Omental fat pad (tissue), 4 donors: ENCODE data around the gene CFLAR. TPM values are rescaled to one million over a fixed set of nuclear protein-coding genes. Genes with fewer than 3 reads are reported as not detected.

Experiments used
- ATAC-seq: fragments of 150-250 bp; one replicate; pipeline ENCODE4 v1.9.1; 2016; ENCODE audit warnings: mild to moderate bottlenecking, moderate library complexity; ENCODE audit not compliant: low FRiP score
- DNase-seq: peaks from one replicate; pipeline ENCODE4 v3.0.0-alpha.2; 2019; ENCODE audit warnings: low spot score
- total RNA-seq, 4 donors: library from RNA; depleted of rRNA; stranded (reverse); fragments of >200 nt; gene quantifications; one replicate each; pipeline ENCODE4 v1.1.0, GENCODE V29; 2016
- TF ChIP-seq, protein P1 (sequence below), 3 donors: fragments of 450-650 bp; IDR thresholded peaks; one replicate each; pipeline ENCODE4 v1.5.1; 2016 to 2017; ENCODE audit warnings: antibody characterized with exemption in 3 of 3, mild to moderate bottlenecking in 3 of 3, moderate library complexity in 2 of 3

The CFLAR gene
- total RNA-seq, 4 donors from 2014 or later, result 204 to 455 (median 293) TPM

DNA sequence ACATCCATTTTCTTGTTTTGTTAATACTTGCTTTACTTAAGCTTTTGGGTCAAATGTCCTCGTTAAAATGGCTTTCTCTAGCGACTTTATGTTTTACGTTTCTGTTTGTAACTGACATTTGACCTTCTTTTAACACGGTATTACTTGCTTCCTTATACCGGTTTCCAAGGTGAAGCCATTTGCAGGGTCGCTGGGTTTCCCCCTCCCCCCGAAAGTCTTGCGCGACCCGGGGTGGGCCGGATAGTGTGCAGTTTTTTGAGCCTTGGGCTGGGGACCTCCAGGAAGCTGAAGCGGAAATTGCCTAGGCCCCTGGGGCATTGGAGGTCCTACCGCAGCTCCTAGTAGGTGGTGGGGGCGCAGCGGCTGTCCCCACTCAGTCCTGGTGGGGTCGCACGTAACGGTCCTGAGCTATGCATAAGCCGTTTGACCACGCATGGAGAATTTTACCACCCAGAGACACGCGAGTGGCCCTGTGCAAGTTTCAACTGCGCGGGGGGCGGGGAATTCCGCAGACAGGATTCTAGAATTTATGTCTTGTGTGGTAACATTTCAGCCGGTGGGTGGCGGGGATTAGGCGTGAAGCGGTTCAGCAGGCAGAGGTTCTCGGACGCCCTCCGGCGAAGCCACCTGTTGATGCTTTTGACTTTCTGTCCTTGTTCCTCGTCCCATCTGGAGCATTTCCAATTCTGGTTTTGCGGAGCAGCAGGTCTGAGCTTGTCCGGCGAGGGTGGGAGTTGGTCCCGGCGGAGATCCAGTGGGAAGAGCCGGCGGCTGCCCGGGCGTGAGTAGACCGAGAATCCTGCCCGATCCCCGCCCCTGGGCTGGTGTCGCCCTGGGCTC is 2.4 kb downstream of the CFLAR start:
- ATAC-seq (peak; percentile 40), DNase-seq (peak; percentile 83)
- TF ChIP-seq, protein P1, sequence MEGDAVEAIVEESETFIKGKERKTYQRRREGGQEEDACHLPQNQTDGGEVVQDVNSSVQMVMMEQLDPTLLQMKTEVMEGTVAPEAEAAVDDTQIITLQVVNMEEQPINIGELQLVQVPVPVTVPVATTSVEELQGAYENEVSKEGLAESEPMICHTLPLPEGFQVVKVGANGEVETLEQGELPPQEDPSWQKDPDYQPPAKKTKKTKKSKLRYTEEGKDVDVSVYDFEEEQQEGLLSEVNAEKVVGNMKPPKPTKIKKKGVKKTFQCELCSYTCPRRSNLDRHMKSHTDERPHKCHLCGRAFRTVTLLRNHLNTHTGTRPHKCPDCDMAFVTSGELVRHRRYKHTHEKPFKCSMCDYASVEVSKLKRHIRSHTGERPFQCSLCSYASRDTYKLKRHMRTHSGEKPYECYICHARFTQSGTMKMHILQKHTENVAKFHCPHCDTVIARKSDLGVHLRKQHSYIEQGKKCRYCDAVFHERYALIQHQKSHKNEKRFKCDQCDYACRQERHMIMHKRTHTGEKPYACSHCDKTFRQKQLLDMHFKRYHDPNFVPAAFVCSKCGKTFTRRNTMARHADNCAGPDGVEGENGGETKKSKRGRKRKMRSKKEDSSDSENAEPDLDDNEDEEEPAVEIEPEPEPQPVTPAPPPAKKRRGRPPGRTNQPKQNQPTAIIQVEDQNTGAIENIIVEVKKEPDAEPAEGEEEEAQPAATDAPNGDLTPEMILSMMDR (IDR thresholded peaks at IDR 0.05), result no peak

DNA sequence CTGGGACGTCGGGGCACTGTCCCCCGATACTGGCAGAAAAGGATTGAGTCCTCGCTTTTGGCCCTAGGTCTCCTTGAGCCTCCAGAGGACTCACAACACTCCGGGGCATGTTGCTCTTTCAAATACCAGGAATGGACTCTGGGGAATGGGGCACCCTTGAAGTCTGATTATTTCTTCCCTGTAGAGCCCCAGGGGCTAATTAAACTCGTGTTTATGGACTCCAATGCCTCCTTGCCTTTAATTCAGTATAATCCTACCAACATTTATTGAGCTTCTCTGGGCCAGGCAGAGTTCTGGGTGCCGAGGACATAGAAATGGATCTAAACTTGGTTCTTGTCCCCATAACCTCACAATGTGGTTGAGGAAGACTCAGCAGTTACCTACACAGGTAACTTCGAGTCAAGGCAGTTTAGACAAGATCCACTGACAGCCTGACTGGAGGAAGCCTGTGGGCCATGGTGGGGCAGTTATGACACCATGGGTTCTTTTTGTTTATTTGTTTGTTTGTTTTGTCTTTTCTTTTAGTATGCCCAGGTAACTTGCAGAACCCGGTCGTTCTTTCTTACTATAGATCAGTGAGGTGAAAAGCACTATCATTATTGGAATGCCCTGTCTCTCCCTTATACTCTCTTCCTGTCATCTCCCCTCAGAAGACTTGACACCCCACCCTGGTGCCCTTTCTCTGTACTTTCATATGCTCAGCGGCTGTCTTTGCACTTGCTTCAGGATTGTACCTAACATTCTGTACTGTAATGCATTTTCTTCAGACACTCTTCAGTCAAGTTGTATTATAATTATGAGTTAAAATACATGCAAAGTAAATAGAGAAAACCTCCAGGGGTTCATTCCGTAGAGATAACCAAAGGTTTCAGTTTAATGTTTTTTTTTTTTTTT is 3.2 kb downstream of the CFLAR start:
- TF ChIP-seq, protein P1 (IDR thresholded peaks at IDR 0.05), result no peak
- ATAC-seq (no peak), DNase-seq (no peak)

DNA sequence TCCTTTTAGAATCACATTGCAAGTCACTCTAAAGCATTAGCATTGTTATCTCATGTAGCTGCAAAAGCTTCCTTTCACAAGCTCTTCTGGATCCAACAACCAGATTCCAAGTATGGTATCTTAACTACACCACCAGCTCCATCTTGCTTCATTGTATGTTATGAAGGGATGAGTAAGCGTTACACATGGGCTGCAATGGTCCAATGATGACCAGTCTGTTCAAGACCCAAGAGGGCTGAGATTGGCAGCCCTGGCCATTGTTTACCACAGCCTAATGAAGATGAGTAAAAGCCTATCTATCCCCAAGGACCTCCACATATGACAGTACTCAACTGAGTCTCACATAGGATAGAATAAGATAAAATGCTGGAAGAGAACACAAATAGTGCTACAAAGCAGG is 6.3 kb downstream of the CFLAR start:
- no peak for ATAC-seq
- no peak for DNase-seq
- TF ChIP-seq, protein P1 (IDR thresholded peaks at IDR 0.05), result no peak

DNA sequence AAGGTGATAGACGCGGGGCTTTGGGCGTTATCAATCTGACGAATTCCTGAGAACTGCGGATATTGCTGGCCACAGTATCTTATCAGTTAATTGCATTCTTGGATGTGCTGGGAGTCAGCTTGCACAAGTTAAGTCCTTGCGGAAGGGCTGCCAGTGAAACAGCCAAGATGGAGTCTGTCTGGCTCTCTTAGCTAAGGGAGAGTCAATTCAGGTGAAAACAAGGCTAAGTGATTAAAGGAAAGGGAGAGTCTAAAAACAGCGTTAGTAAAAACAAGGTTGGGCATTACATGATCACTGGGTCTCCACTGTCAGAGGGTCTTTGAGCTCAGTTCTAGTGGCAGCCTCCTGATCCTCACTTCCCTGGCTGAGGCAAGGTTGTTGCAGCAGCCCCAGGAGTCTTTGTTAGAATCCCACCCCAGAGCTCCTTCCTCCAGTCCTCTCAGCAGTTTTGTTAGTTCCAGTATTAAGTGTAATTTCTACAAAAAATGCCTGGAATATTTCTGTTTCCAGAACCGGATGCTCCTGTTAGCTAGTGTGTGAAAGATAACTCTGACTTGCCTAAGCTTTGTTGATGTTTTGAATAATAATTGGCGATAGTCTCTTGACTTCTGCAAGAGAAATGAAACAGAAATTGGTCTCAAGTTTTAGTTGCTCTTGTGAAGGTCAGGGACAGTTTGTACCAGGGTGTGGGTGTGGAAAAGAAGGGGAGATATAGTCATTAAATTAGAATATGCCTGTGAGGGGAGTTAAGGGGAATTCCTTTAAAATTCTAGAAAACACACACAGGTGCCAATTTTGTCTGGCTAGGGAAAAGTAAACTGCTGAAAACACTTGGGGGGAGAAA is 10.6 kb downstream of the CFLAR start:
- ATAC-seq (peak; percentile 23), DNase-seq (no peak)
- TF ChIP-seq, protein P1 (IDR thresholded peaks at IDR 0.05), result no peak

DNA sequence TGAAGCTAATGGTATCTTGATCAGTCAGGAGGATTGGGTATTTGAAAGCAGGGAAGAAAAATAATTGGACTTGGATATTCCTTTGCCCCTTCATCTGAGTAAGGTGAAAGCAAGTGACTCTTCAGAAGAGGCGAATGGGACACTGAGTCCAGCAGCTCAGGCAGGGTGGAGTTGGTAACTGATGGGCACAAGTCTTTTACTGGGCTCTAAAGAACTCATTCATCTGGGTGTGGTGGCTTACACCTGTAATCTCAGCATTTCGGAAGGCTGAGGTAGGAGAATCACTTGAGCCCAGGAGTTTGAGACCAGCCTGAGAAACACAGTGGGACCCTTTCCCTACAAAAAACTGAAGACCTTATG is 11.2 kb downstream of the CFLAR start:
- ATAC-seq (peak; percentile 2), DNase-seq (no peak)
- TF ChIP-seq, protein P1 (IDR thresholded peaks at IDR 0.05), result no peak

DNA sequence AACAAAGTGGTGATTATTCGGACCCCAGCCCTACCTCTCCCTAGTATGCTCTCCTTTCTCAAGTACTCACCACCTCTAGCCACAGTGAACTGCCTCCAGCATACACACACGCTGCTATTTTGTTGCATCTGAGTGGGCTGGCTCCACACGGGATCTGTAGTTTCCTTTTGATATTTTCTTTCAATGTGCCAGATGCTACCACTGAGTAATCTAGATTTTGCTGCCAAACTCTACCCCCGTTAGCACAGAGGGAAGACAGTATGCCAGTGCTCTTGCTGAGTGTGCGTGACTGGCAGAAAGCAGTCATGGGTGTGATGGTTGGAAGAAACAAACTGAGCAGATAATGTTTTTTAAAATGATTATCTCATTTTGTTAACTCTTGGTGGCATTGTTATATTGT is 11.6 kb downstream of the CFLAR start:
- no peak for DNase-seq
- TF ChIP-seq, protein P1 (IDR thresholded peaks at IDR 0.05), result no peak
- peak; percentile 70 for ATAC-seq
